ENCODE data around the gene POMT1.

GRCh38 chr9:131554087-131554842, 51.5 kb downstream of the POMT1 start:
- TF ChIP-seq EZH2phosphoT487 (IDR thresholded peaks at IDR 0.05; ENCODE audit: borderline replicate concordance, low read depth) (no peak), REST (IDR thresholded peaks at IDR 0.05; ENCODE audit: low read depth, low read length) (no peak), FOXJ3 (CRISPR knock-in tag; IDR thresholded peaks at IDR 0.05) (no peak), CTCF (IDR thresholded peaks at IDR 0.05) (no peak), POLR2AphosphoS5 (IDR thresholded peaks at IDR 0.05; ENCODE audit: low read depth, low read length) (no peak), SMC3 (IDR thresholded peaks at IDR 0.05; ENCODE audit: low read depth, low read length) (no peak), ZBTB33 (IDR thresholded peaks at IDR 0.05; ENCODE audit: borderline replicate concordance, low read depth) (no peak)
